GM12801 (cell line): Measurements from ENCODE around the gene KIF2A.

ENCODE experiments used
- TF ChIP-seq, protein P1 (sequence below): IDR thresholded peaks from one replicate; pipeline ENCODE4 v1.5.1; 2011; ENCODE audit warnings: control low read depth; ENCODE audit not compliant: insufficient read length; ENCODE audit errors: extremely low read depth

The KIF2A gene

DNA sequence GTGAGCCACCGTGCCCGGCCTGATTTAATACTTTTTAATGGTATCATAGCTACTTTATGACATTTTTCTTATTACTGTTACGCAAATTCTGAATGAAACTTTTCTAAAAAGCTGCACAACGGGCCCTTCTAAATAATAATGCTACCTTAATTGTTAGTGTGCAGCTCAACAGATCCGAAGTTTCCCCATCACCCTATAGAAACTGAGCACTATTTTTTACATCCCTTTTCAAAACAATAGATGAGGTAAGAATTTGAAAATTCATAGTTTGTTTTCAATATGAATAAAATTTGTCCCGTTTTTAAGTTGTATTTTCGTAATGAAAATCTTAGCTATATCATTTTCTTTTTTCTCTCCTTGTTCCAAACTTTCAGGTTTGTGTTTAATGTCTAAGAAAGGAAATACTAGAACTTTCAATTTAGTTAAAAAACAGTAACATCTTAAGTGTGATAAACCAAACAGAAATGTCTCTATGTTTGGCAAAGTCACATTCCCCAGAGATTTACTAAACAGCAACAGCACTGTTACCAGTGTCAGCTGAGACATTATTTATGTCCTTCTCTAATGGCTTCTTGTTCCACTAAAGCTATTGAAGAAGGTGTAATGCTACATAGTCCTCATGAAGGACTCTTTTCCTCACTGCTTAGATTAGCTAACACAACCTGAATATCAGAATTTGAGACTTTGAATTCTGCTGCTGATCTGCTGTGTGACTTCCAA is 22.9 kb downstream of the KIF2A start:
- TF ChIP-seq, protein P1, sequence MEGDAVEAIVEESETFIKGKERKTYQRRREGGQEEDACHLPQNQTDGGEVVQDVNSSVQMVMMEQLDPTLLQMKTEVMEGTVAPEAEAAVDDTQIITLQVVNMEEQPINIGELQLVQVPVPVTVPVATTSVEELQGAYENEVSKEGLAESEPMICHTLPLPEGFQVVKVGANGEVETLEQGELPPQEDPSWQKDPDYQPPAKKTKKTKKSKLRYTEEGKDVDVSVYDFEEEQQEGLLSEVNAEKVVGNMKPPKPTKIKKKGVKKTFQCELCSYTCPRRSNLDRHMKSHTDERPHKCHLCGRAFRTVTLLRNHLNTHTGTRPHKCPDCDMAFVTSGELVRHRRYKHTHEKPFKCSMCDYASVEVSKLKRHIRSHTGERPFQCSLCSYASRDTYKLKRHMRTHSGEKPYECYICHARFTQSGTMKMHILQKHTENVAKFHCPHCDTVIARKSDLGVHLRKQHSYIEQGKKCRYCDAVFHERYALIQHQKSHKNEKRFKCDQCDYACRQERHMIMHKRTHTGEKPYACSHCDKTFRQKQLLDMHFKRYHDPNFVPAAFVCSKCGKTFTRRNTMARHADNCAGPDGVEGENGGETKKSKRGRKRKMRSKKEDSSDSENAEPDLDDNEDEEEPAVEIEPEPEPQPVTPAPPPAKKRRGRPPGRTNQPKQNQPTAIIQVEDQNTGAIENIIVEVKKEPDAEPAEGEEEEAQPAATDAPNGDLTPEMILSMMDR: no peak

DNA sequence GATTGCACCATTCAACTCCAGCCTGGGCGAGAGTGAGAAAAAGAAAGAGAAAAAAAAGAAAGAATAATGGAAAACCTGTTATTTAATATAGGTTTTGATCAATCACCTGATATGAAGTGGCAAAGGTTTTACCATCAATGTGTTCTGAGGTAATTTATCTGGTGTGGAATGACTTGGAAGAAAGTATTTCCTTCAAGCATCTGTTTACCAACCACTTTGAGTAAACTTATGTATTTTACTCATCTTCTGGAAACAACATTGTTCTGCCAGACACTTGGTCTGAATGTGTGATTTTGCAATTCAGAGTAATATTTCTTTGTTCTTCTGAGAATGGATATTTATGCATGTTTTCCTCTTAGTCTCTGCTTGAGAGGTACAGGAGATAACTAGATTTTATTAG is 24.3 kb downstream of the KIF2A start:
- TF ChIP-seq, protein P1: no peak

DNA sequence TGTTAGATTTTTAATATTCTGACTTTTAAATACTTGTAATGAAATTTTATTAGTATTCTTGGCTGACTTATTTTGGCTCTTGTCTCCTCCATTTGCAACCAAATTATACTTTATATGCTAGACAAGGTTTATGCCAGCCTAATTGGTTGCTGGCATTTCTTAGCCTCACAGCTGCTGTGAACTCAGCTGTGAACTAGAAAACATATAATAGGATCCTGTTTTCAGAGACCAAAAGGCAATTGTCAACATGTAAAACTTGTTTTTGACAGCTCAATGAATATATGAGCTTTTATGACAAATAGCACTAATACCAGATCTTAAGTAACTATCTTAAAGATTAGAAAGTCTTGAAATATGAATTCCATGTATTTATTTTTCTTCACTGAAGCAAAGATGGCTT is 25.9 kb downstream of the KIF2A start:
- TF ChIP-seq, protein P1: no peak

GRCh38 chr5:62333250-62333794 is 27.3 kb downstream of the KIF2A start:
- TF ChIP-seq, protein P1: no peak

GRCh38 chr5:62334082-62334481 is 28.1 kb downstream of the KIF2A start:
- TF ChIP-seq, protein P1: no peak

DNA sequence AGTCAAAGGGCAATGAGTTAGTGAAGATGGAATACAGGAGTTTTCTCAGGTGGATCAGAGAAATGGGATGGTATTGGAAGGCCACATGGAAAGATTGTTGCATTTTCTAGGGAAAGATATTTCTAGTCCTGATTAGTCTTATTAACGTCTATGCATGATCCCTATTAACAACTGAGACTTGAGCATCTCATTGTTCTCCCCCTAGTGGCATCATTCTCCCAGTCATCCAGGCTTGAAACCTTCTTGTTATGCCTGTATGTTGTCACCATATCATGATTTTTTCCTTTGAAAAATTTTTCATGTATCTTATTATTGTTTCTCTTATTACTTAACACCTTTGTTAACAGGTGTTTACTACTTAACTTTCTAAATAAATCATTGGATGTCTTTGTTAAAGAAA is 34.4 kb downstream of the KIF2A start:
- TF ChIP-seq, protein P1: no peak

GRCh38 chr5:62340979-62341378 is 35.0 kb downstream of the KIF2A start:
- TF ChIP-seq, protein P1: no peak
